HepG2 (cell line): ENCODE results near the gene CAMTA1. TPM values are rescaled to one million over a fixed set of nuclear protein-coding genes. Genes with fewer than 3 reads are reported as not detected.
A peak's percentile ranks its signal among the peaks of the same experiment; 100 is the strongest.

Experiments used
- CBX5 ChIP-seq: sonication (generic); formaldehyde crosslinking; IDR thresholded peaks from 2 replicates; pipeline ENCODE4 v1.4.0; 2020; ENCODE audit warnings: missing genetic modification reagents, borderline replicate concordance
- CC2D1A ChIP-seq: sonication (generic); formaldehyde crosslinking; IDR thresholded peaks from 2 replicates; pipeline ENCODE4 v1.8.1; 2023; ENCODE audit warnings: mild to moderate bottlenecking, missing genetic modification reagents
- E2F5 ChIP-seq: sonication (generic); formaldehyde crosslinking; conservative IDR thresholded peaks from 2 replicates; pipeline ENCODE4 v1.4.0; 2020; ENCODE audit warnings: missing genetic modification reagents
- FOXA1 ChIP-seq, 2 experiments: fragments of 450-650 bp in 1 of 2; sonication (generic) in 1 of 2; formaldehyde crosslinking in 1 of 2; IDR thresholded peaks; 2 replicates each; pipeline versions ENCODE4 v1.4.0 to v1.6.1; 2016 to 2020; ENCODE audit warnings: missing genetic modification reagents in 1 of 2
- FOXA3 ChIP-seq: IDR thresholded peaks from 2 replicates; pipeline ENCODE4 v1.6.1; 2016; ENCODE audit warnings: missing genetic modification reagents, missing compliant biosample characterization
- GATAD2A ChIP-seq: IDR thresholded peaks from 2 replicates; pipeline ENCODE4 v1.6.1; 2016
- HOXA5 ChIP-seq: sonication (generic); formaldehyde crosslinking; IDR thresholded peaks from 2 replicates; pipeline ENCODE4 v1.4.0; 2020; ENCODE audit warnings: missing genetic modification reagents
- JARID2 ChIP-seq: sonication (generic); formaldehyde crosslinking; IDR thresholded peaks from 2 replicates; pipeline ENCODE4 v1.8.1; 2023; ENCODE audit warnings: missing genetic modification reagents, inconsistent platforms; ENCODE audit not compliant: insufficient replicate concordance
- KDM2A ChIP-seq: sonication (generic); formaldehyde crosslinking; IDR thresholded peaks from 2 replicates; pipeline ENCODE4 v1.4.0; 2020; ENCODE audit warnings: low read depth, missing genetic modification reagents, borderline replicate concordance
- MATR3 ChIP-seq: sonication (generic); formaldehyde crosslinking; IDR thresholded peaks from 2 replicates; pipeline ENCODE4 v1.4.0; 2020; ENCODE audit warnings: missing genetic modification reagents
- NR2C2 ChIP-seq: sonication (generic); formaldehyde crosslinking; IDR thresholded peaks from 2 replicates; pipeline ENCODE4 v1.4.0; 2020; ENCODE audit warnings: missing genetic modification reagents, mild to moderate bottlenecking, moderate library complexity, borderline replicate concordance
- POGZ ChIP-seq: sonication (generic); formaldehyde crosslinking; IDR thresholded peaks from 2 replicates; pipeline ENCODE4 v1.4.0; 2020; ENCODE audit warnings: mild to moderate bottlenecking, missing genetic modification reagents
- SMAD3 ChIP-seq: sonication (generic); formaldehyde crosslinking; IDR thresholded peaks from 2 replicates; pipeline ENCODE4 v1.4.0; 2020; ENCODE audit warnings: missing genetic modification reagents
- SRSF4 ChIP-seq: fragments of 200-400 bp; formaldehyde crosslinking; IDR thresholded peaks from one replicate; pipeline ENCODE4 v1.6.1; 2018; ENCODE audit warnings: mild to moderate bottlenecking, low read depth, low read length, moderate library complexity; ENCODE audit not compliant: poor library complexity, severe bottlenecking
- THAP11 ChIP-seq: IDR thresholded peaks from 2 replicates; pipeline ENCODE4 v1.6.1; 2016; ENCODE audit warnings: missing biosample characterization, missing genetic modification reagents
- TRIM22 ChIP-seq: fragments of 450-650 bp; IDR thresholded peaks from 2 replicates; pipeline ENCODE4 v1.6.1; 2017
- XBP1 ChIP-seq: sonication (generic); formaldehyde crosslinking; IDR thresholded peaks from 2 replicates; pipeline ENCODE4 v1.5.0; 2020; ENCODE audit warnings: missing genetic modification reagents
- ZFX ChIP-seq: sonication (generic); formaldehyde crosslinking; IDR thresholded peaks from 2 replicates; pipeline ENCODE4 v1.4.0; 2020; ENCODE audit warnings: mild to moderate bottlenecking, low read depth, missing genetic modification reagents, moderate library complexity
- ZNF792 ChIP-seq: IDR thresholded peaks from 2 replicates; pipeline ENCODE4 v1.6.1; 2016
- polyA plus RNA-seq, 8 experiments: library from polyadenylated mRNA; depleted of rRNA in 3 of 8; stranded (reverse) in 7 of 8; unstranded in 1 of 8; fragments of >200 nt; fragmentation: Illumina TruSeq in 4 of 8; extraction: Trizol in 4 of 8; gene quantifications; 2 replicates each; pipeline versions ENCODE4 v1.2.1 to v1.2.3, GENCODE V29; 2011 to 2016; ENCODE audit warnings: low read depth in 4 of 8, missing spikeins in 1 of 8, mixed read lengths in 1 of 8; ENCODE audit not compliant: insufficient read depth in 1 of 8
- total RNA-seq, 5 experiments: library from RNA; depleted of rRNA; stranded (reverse); fragments of >200 nt; fragmentation: Illumina TruSeq; extraction: Trizol; gene quantifications; 2 replicates each; pipeline ENCODE4 v1.2.3, GENCODE V29; 2016; ENCODE audit warnings: low read depth in 1 of 5
- TF ChIP-seq, protein P1 (sequence below): sonication (generic); formaldehyde crosslinking; IDR thresholded peaks from 2 replicates; pipeline ENCODE4 v1.4.0; 2020; ENCODE audit warnings: missing genetic modification reagents
- TF ChIP-seq, protein P2 (sequence below): sonication (generic); formaldehyde crosslinking; IDR thresholded peaks from 2 replicates; pipeline ENCODE4 v1.9.0; 2021; ENCODE audit warnings: missing genetic modification reagents, borderline replicate concordance
- TF ChIP-seq, protein P3 (sequence below): IDR thresholded peaks from 2 replicates; pipeline ENCODE4 v1.6.1; 2012; ENCODE audit warnings: inconsistent platforms

The CAMTA1 gene
- total and polyA plus RNA-seq, 2 of the 13 experiments (the other 11 are each of a cell fraction or from before 2014, with no cell fraction given), result 25.0 to 36.4 TPM

DNA sequence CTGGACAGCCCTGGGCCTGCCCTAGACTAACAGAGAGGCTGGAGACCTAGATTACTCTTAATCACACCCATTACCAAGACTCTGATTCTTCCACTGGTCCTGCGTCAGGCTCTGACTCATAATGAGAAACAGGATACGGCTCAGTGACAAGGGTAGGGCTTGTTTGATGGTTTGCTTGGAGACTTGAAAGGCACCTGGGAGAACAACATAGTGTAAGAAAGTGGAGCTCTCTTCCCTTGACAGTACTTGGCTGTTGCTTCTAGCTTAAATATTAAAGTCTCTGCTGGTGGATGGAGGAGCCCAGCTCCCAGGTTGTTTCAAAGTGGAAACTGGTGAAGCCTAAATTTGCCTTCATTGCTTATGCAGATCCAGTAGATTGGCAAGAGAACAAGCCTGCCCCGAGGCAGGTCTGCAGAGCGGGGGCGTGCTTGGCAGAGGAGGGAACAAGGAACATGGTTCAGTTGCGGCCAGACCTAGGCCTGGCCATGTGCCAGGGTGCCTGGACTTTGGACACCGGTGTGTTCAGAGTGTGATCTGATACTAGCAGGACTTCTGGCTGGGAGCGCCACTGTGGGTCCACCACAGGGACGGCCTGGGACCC lies 480.6 kb downstream of the CAMTA1 start (continued):
- TF ChIP-seq FOXA3, result peak; percentile 55
- no peak for TF ChIP-seq E2F5
- peak; percentile 71; the same call in 1 of the 2 replicates for TF ChIP-seq ZNF792
- TF ChIP-seq, protein P1, sequence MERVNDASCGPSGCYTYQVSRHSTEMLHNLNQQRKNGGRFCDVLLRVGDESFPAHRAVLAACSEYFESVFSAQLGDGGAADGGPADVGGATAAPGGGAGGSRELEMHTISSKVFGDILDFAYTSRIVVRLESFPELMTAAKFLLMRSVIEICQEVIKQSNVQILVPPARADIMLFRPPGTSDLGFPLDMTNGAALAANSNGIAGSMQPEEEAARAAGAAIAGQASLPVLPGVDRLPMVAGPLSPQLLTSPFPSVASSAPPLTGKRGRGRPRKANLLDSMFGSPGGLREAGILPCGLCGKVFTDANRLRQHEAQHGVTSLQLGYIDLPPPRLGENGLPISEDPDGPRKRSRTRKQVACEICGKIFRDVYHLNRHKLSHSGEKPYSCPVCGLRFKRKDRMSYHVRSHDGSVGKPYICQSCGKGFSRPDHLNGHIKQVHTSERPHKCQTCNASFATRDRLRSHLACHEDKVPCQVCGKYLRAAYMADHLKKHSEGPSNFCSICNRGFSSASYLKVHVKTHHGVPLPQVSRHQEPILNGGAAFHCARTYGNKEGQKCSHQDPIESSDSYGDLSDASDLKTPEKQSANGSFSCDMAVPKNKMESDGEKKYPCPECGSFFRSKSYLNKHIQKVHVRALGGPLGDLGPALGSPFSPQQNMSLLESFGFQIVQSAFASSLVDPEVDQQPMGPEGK, result peak; percentile 46; the same call in 1 of the 2 replicates
- no peak for TF ChIP-seq FOXA1 (IDR thresholded peaks at IDR 0.05)
- TF ChIP-seq FOXA1 (CRISPR knock-in tag; IDR thresholded peaks at IDR 0.05), result no peak
- peak; percentile 30; the same call in 1 of the 2 replicates for TF ChIP-seq ZFX (CRISPR knock-in tag)
- TF ChIP-seq, protein P2, sequence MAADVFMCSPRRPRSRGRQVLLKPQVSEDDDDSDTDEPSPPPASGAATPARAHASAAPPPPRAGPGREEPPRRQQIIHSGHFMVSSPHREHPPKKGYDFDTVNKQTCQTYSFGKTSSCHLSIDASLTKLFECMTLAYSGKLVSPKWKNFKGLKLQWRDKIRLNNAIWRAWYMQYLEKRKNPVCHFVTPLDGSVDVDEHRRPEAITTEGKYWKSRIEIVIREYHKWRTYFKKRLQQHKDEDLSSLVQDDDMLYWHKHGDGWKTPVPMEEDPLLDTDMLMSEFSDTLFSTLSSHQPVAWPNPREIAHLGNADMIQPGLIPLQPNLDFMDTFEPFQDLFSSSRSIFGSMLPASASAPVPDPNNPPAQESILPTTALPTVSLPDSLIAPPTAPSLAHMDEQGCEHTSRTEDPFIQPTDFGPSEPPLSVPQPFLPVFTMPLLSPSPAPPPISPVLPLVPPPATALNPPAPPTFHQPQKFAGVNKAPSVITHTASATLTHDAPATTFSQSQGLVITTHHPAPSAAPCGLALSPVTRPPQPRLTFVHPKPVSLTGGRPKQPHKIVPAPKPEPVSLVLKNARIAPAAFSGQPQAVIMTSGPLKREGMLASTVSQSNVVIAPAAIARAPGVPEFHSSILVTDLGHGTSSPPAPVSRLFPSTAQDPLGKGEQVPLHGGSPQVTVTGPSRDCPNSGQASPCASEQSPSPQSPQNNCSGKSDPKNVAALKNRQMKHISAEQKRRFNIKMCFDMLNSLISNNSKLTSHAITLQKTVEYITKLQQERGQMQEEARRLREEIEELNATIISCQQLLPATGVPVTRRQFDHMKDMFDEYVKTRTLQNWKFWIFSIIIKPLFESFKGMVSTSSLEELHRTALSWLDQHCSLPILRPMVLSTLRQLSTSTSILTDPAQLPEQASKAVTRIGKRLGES (CRISPR knock-in tag), result no peak
- TF ChIP-seq, protein P3, sequence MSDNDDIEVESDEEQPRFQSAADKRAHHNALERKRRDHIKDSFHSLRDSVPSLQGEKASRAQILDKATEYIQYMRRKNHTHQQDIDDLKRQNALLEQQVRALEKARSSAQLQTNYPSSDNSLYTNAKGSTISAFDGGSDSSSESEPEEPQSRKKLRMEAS, result peak; percentile 66
- TF ChIP-seq HOXA5 (CRISPR knock-in tag), result no peak
- TF ChIP-seq CBX5, result peak; percentile 57; the same call in 1 of the 2 replicates
- TF ChIP-seq SMAD3 (CRISPR knock-in tag), result 0 out of 2 replicates have a peak, but pooled peaks have one; percentile 41
- TF ChIP-seq JARID2 (CRISPR knock-in tag), result no peak
- TF ChIP-seq POGZ (CRISPR knock-in tag), result 0 out of 2 replicates have a peak, but pooled peaks have one; percentile 45
- TF ChIP-seq GATAD2A, result peak; percentile 46; the same call in 1 of the 2 replicates
- no peak for TF ChIP-seq CC2D1A (CRISPR knock-in tag)
- no peak for TF ChIP-seq SRSF4
- no peak for TF ChIP-seq XBP1
- TF ChIP-seq KDM2A (CRISPR knock-in tag), result peak; percentile 51; the same call in 1 of the 2 replicates
- no peak for TF ChIP-seq MATR3 (CRISPR knock-in tag)
- TF ChIP-seq THAP11 (CRISPR knock-in tag), result 0 out of 2 replicates have a peak, but pooled peaks have one; percentile 19
- TF ChIP-seq TRIM22, result no peak
- no peak for TF ChIP-seq NR2C2 (CRISPR knock-in tag)
